K562 (cell line): ENCODE results near the gene FRAT1. TPM values are rescaled to one million over a fixed set of nuclear protein-coding genes. Genes with fewer than 3 reads are reported as not detected.

ENCODE experiments used
- BCLAF1 ChIP-seq, 2 experiments: fragments of 450-650 bp in 1 of 2; IDR thresholded peaks; 2 replicates each; pipeline ENCODE4 v1.6.1; 2011 to 2017; ENCODE audit warnings: low read depth in 2 of 2, antibody characterized with exemption in 1 of 2, borderline replicate concordance in 1 of 2, low read length in 1 of 2, mild to moderate bottlenecking in 1 of 2, mixed read lengths in 1 of 2; ENCODE audit not compliant: control insufficient read depth in 1 of 2
- DNMT1 ChIP-seq: fragments of 450-650 bp; IDR thresholded peaks from 2 replicates; pipeline ENCODE4 v1.6.1; 2016; ENCODE audit warnings: antibody characterized with exemption, mild to moderate bottlenecking
- ELK1 ChIP-seq: sonication (generic); formaldehyde crosslinking; IDR thresholded peaks from 2 replicates; pipeline ENCODE4 v1.8.1; 2022; ENCODE audit warnings: missing genetic modification reagents
- ETS2 ChIP-seq: IDR thresholded peaks from 2 replicates; pipeline ENCODE4 v1.6.1; 2016; ENCODE audit warnings: borderline replicate concordance, missing genetic modification characterization, mild to moderate bottlenecking, moderate library complexity, missing compliant biosample characterization; ENCODE audit not compliant: poor library complexity, severe bottlenecking
- HNRNPH1 ChIP-seq: fragments of 200-400 bp; formaldehyde crosslinking; optimal IDR thresholded peaks from 2 replicates; pipeline ENCODE3; 2017; ENCODE audit warnings: low read depth, mild to moderate bottlenecking, low read length, moderate library complexity
- SIN3B ChIP-seq: fragments of 450-650 bp; IDR thresholded peaks from 2 replicates; pipeline ENCODE4 v1.6.1; 2017; ENCODE audit warnings: low read depth, mild to moderate bottlenecking, moderate library complexity
- TFAP4 ChIP-seq: sonication (generic); formaldehyde crosslinking; IDR thresholded peaks from 2 replicates; pipeline ENCODE4 v1.8.0; 2022; ENCODE audit warnings: missing genetic modification reagents, mild to moderate bottlenecking, moderate library complexity, borderline replicate concordance
- VEZF1 ChIP-seq: fragments of 200-800 bp; sonication (Bioruptor generic); IDR thresholded peaks from 2 replicates; pipeline ENCODE4 v1.6.1; 2017; ENCODE audit warnings: missing genetic modification characterization, missing compliant biosample characterization
- ZBTB26 ChIP-seq: fragments of 450-650 bp; formaldehyde crosslinking; IDR thresholded peaks from 2 replicates; pipeline ENCODE4 v1.4.0; 2022; ENCODE audit warnings: missing genetic modification characterization
- ZBTB49 ChIP-seq: sonication (generic); formaldehyde crosslinking; IDR thresholded peaks from 2 replicates; pipeline ENCODE4 v1.8.0; 2022; ENCODE audit warnings: missing genetic modification reagents, mild to moderate bottlenecking, borderline replicate concordance
- ZNF445 ChIP-seq: fragments of 250-450 bp; sonication (Bioruptor Pico); IDR thresholded peaks from 2 replicates; pipeline ENCODE4 v1.4.0; 2020; ENCODE audit warnings: low read depth, mild to moderate bottlenecking, moderate library complexity
- ZNF830 ChIP-seq: fragments of 250-450 bp; sonication (Bioruptor Pico); IDR thresholded peaks from 2 replicates; pipeline ENCODE4 v1.5.0; 2021; ENCODE audit warnings: mild to moderate bottlenecking
- polyA plus RNA-seq, 8 experiments: library from polyadenylated mRNA; depleted of rRNA in 4 of 8; stranded (reverse) in 5 of 8; unstranded in 3 of 8; fragments of >200 nt; fragmentation: Nextera tagmentation in 2 of 8; fragmentation: Illumina TruSeq in 1 of 8; extraction: Ambion mirVana in 2 of 8; extraction: Trizol in 1 of 8; gene quantifications; 2 replicates each; pipeline versions ENCODE4 v1.2.1 to v1.2.3, GENCODE V29; 2011 to 2014; ENCODE audit warnings: inconsistent platforms in 1 of 8, missing spikeins in 1 of 8
- total RNA-seq, 7 experiments: library from RNA; depleted of rRNA in 6 of 7; stranded (reverse); fragments of >200 nt in 6 of 7; fragmentation: Illumina TruSeq in 2 of 7; extraction: Trizol in 2 of 7; gene quantifications; 2 replicates each; pipeline versions ENCODE4 v1.2.1 to v1.2.3, GENCODE V29; 2011 to 2021; ENCODE audit warnings: low replicate concordance in 1 of 7

The FRAT1 gene
- total and polyA plus RNA-seq, 9 of the 15 experiments (the other 6 are each of a cell fraction or from before 2014, with no cell fraction given) = 0.11 to 4.6 (median 1.4) TPM

GRCh38 chr10:97318772-97319651, at the start of gene FRAT1 (continued):
- no peak for TF ChIP-seq ZBTB49
- peak in 1 of 2 experiments; percentile 96; a peak in 2 of 4 replicates for TF ChIP-seq BCLAF1 (IDR thresholded peaks at IDR 0.05; ENCODE audit: borderline replicate concordance in 1 of 2, control insufficient read depth in 1 of 2, low read depth in 2 of 2, low read length in 1 of 2)
- TF ChIP-seq ZNF830 = no peak
- no peak for TF ChIP-seq ZNF445 (CRISPR knock-in tag)
- no peak for TF ChIP-seq TFAP4
- TF ChIP-seq ETS2 (tag) = no peak
- no peak for TF ChIP-seq HNRNPH1
- TF ChIP-seq ELK1 (CRISPR knock-in tag) = no peak
- no peak for TF ChIP-seq ZBTB26 (CRISPR knock-in tag)
- 0 out of 2 replicates have a peak, but pooled peaks have one; percentile 43 for TF ChIP-seq SIN3B
- TF ChIP-seq DNMT1 = no peak
- peak; percentile 62 for TF ChIP-seq VEZF1
